ENCODE data around the gene CCDC50. TPM values are rescaled to one million over a fixed set of nuclear protein-coding genes. Genes with fewer than 3 reads are reported as not detected.

The CCDC50 gene
- total RNA-seq, 2 donors from 2014 or later, result 56.0 to 84.7 TPM

DNA sequence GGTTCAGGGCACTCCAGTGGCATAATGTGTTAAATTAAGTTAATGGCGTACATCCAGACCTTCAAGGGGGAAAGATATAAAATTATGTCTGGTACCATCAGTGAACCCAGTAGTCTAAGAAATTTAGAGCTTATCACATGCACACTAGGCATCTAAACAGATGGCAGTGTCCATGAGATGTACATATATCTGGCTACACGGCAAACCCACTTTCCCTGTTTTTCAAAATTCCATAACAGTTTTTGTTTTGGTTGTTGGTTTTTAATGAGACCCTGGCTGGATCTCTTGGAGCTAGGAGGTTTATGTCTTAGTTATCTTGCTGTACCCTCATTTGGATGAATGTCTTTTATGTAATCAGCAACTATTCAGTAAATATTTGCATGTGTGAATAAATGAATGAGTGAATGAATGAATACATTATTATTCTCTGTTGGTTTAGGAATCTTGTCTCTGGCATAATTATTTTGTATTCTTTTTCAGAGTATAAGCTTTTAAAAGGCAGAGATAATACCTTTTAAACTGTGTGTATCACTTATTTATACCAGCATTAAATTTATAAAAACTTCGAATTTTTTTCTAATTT lies 4.2 kb downstream of the CCDC50 start:
- Histone ChIP-seq H3K27ac (no peak overlapping the region), H3K27me3 (replicated peaks; ENCODE audit: insufficient read depth) (no peaks in the 10 kb centered on the region), H3K9me3 (no peaks in the 10 kb centered on the region), H3K4me1 (replicated peaks) (peaks cover 6% of the 10 kb centered on the region), H3K36me3 (no peaks in the 10 kb centered on the region), H3K4me3 (no peak overlapping the region)
- intact Hi-C loops (cut with DNase I), result no loop called here
- no peak for DNase-seq (ENCODE audit: low spot score)
- 93% methylated on average over 3 of the region's 3 CpGs for WGBS
- TF ChIP-seq POLR2AphosphoS5 (IDR thresholded peaks at IDR 0.05) (no peak), POLR2A (IDR thresholded peaks at IDR 0.05) (no peak)
- TF ChIP-seq, protein P1, sequence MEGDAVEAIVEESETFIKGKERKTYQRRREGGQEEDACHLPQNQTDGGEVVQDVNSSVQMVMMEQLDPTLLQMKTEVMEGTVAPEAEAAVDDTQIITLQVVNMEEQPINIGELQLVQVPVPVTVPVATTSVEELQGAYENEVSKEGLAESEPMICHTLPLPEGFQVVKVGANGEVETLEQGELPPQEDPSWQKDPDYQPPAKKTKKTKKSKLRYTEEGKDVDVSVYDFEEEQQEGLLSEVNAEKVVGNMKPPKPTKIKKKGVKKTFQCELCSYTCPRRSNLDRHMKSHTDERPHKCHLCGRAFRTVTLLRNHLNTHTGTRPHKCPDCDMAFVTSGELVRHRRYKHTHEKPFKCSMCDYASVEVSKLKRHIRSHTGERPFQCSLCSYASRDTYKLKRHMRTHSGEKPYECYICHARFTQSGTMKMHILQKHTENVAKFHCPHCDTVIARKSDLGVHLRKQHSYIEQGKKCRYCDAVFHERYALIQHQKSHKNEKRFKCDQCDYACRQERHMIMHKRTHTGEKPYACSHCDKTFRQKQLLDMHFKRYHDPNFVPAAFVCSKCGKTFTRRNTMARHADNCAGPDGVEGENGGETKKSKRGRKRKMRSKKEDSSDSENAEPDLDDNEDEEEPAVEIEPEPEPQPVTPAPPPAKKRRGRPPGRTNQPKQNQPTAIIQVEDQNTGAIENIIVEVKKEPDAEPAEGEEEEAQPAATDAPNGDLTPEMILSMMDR (IDR thresholded peaks at IDR 0.05), result no peak

DNA sequence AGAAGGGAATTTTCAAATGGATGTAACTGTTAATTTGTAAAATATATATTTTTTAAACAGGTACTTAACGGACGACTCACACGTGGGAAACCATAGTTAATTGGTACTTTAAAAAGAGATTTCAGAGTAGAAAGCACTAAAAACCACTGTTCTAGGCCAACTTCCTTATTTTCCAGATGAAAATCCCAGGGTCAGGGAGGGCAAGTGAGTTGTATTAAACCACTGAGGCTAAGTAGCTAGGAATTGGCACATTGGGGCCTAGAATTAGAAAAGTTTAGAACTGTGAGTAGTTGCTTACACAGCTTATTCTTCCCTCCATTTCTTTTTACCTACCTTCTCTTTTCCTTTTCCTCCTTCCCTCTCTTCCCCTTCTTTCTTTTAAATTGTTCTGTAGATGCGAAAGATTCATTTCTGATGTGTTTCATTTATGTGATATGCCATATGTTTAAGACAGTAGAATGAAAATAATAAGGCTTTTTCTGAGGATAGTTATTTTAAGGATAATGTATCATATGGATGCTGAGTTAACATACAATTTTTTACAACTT lies 5.2 kb downstream of the CCDC50 start:
- no peak overlapping the region for H3K4me3 ChIP-seq
- H3K36me3 ChIP-seq, result no peaks in the 10 kb centered on the region
- no peak for DNase-seq (ENCODE audit: low spot score)
- H3K4me1 ChIP-seq (replicated peaks), result peaks cover 6% of the 10 kb centered on the region
- no peaks in the 10 kb centered on the region for H3K9me3 ChIP-seq
- intact Hi-C loops (cut with DNase I), result no loop called here
- TF ChIP-seq POLR2A (IDR thresholded peaks at IDR 0.05), result no peak
- TF ChIP-seq, protein P1 (IDR thresholded peaks at IDR 0.05), result no peak
- TF ChIP-seq POLR2AphosphoS5 (IDR thresholded peaks at IDR 0.05), result no peak
- H3K27ac ChIP-seq, result no peak overlapping the region
- WGBS, result 98% methylated on average over 4 of the region's 4 CpGs
- no peaks in the 10 kb centered on the region for H3K27me3 ChIP-seq (replicated peaks; ENCODE audit: insufficient read depth)

DNA sequence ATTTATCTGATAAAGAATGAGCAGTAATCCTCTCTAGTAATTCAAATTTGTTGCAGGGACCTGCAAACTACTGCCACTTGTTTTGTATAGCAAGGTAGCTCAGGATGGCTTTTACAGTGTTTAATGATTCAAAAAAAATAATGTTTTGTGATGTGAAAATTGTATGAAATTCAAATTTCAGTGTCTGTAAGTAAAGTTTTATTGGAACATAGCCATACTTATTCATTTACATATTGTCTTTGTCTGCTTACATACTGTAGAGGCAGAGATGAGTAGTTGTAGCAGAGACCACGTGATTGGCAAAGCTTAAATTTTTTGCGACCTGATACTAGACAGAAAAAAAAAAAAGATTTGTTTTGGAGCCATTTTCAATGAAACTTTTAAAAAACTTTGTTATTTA lies 7.6 kb downstream of the CCDC50 start:
- no peak overlapping the region for H3K27ac ChIP-seq
- no peaks in the 10 kb centered on the region for H3K27me3 ChIP-seq (replicated peaks; ENCODE audit: insufficient read depth)
- no peaks in the 10 kb centered on the region for H3K9me3 ChIP-seq
- H3K4me3 ChIP-seq, result no peak overlapping the region
- intact Hi-C loops (cut with DNase I), result no loop called here
- no peak for TF ChIP-seq POLR2A (IDR thresholded peaks at IDR 0.05)
- TF ChIP-seq, protein P1 (IDR thresholded peaks at IDR 0.05), result no peak
- TF ChIP-seq POLR2AphosphoS5 (IDR thresholded peaks at IDR 0.05), result no peak
- no peak for DNase-seq (ENCODE audit: low spot score)
- 77% methylated on average over 2 of the region's 2 CpGs for WGBS
- H3K4me1 ChIP-seq (replicated peaks), result no peaks in the 10 kb centered on the region
- no peaks in the 10 kb centered on the region for H3K36me3 ChIP-seq

DNA sequence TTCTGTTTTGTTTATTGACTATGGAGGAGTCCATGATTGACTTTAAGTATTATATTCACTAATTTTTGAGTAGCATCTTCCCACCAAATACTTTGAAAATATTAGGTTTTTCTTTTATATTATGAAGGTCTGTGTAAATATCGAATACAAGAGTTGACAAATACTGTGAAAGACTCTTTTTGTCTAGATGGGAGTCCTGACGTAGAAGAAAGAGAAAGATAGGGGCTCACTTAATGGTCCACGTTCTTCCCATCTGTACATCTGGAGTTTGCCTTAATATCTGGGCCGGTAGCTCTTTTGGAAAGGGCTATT lies 8.9 kb downstream of the CCDC50 start:
- H3K9me3 ChIP-seq, result no peaks in the 10 kb centered on the region
- WGBS, result 92% methylated on average over 4 of the region's 4 CpGs
- TF ChIP-seq POLR2A (IDR thresholded peaks at IDR 0.05) (no peak), POLR2AphosphoS5 (IDR thresholded peaks at IDR 0.05) (no peak)
- TF ChIP-seq, protein P1 (IDR thresholded peaks at IDR 0.05), result no peak
- no peaks in the 10 kb centered on the region for H3K4me1 ChIP-seq (replicated peaks)
- DNase-seq (ENCODE audit: low spot score), result no peak
- no peak overlapping the region for H3K27ac ChIP-seq
- H3K27me3 ChIP-seq (replicated peaks; ENCODE audit: insufficient read depth), result no peaks in the 10 kb centered on the region
- H3K4me3 ChIP-seq, result no peak overlapping the region
- intact Hi-C loops (cut with DNase I), result no loop called here
- H3K36me3 ChIP-seq, result no peaks in the 10 kb centered on the region

DNA sequence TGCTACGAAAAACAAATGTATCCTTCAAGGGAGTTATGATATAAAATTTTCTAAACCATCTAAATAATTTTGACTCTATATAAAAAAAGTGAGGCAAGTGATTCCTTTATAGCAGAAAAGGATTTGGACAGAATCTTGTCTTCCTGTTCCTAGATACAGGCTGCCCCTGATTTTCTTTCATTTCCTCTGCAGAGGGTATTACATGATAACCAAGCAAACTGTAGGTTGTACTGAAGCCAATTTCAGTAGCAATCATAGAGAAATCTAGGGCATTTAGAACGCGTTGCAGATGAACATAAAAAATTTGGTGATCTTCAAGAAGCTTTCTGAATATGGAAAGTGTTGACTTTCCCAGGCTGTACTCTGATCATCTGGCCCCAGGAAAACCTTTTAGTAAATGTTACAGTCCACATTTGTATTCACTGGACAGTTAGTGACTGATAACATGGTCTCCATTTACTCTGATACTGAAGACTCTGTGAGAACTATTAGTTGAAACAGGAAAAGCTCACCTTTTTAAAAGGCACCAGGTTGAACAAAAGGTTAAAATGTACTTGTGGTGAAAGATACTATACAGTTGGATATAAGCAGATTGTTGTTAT lies 10.2 kb downstream of the CCDC50 start:
- TF ChIP-seq POLR2AphosphoS5 (IDR thresholded peaks at IDR 0.05), result no peak
- TF ChIP-seq, protein P1 (IDR thresholded peaks at IDR 0.05), result no peak
- TF ChIP-seq POLR2A (IDR thresholded peaks at IDR 0.05), result no peak
- 80% methylated on average over 3 of the region's 3 CpGs for WGBS
- no peaks in the 10 kb centered on the region for H3K36me3 ChIP-seq
- H3K4me1 ChIP-seq (replicated peaks), result no peaks in the 10 kb centered on the region
- H3K4me3 ChIP-seq, result no peak overlapping the region
- H3K27ac ChIP-seq, result no peak overlapping the region
- no peaks in the 10 kb centered on the region for H3K27me3 ChIP-seq (replicated peaks; ENCODE audit: insufficient read depth)
- no peak for DNase-seq (ENCODE audit: low spot score)
- intact Hi-C loops (cut with DNase I), result no loop called here
- no peaks in the 10 kb centered on the region for H3K9me3 ChIP-seq
